T-helper 2 cell treated with Interferon-gamma antibody and Interleukin-4, amounts not matched to agents 100 ng/mL and 5 ng/mL, for 36 hours (primary cell): Measurements from ENCODE around the gene CLIC3. TPM values are rescaled to one million over a fixed set of nuclear protein-coding genes. Genes with fewer than 3 reads are reported as not detected.
"Not testable (repeated sequence)": the region's sequence is repeated elsewhere in the genome, so short reads cannot be mapped to it uniquely, and the experiment has no call there.

ENCODE experiments used
- intact Hi-C: fragments of 100-400 bp; cut with micrococcal nuclease; formaldehyde crosslinking; loops from one replicate; pipeline ENCODE4 v1.15.1; 2023
- total RNA-seq: library from RNA; stranded (reverse); gene quantifications from 2 replicates; pipeline ENCODE4 v1.2.3, GENCODE V29; 2022

Gene CLIC3, protein sequence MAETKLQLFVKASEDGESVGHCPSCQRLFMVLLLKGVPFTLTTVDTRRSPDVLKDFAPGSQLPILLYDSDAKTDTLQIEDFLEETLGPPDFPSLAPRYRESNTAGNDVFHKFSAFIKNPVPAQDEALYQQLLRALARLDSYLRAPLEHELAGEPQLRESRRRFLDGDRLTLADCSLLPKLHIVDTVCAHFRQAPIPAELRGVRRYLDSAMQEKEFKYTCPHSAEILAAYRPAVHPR
- 0.91 TPM in 2 replicates for total RNA-seq

DNA sequence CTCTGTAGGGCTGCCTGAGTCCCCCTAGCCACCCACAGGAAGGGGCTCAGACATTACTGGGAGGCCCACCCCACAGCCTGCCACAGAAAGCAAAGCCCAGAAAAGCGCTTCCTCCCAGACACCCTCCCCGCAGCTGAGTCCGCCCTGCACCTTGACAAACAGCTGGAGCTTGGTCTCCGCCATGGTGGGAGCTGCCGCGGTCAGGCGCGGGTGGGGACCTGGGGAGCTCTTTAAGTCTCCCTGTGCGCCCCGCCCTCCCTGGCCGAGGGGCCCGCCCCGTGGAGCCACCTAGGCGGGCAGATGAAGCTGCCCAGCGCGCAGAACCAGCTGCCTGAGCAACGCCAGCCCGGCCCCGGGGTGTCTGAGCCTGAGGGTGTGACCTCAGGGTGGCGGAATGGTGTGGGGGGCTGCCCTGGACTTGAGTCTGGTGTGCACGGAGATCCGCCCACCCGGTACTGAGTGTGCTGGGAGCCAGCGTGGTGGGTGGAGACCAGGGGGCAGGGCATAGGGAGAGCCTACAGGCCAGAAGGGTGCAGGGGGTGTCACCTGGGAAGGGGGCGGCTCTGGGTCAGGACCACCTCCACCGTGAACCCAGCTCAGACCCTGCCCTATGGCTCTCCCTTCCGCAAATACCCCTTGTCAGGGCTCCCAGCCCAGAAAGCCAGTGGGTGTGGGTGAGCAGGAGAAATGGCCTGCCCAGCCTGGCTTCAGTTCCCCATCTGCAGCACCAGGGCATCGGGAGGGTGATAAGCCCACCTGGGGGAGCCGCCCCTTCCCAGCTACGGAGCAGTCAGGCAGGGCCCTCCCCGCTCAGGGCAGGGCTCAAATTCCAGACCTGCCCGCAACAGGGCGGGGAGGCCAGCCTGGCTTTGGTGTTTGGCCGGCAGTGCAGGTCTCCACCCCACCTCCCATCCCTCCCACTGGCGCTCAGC is at the start of gene CLIC3:
TSS of gene CLIC3 (minus strand) at position 208 of the 932 bp plus-strand sequence. CDS start at position 183, 25 bp downstream.
- intact Hi-C loops, result no loop called here

- intact Hi-C loops, result loop anchor here (2.0 to 5.0 kb wide), 2 partner anchors 21 to 198 kb away; partner anchors contain the start of gene PHPT1
Observed at GRCh38 chr9:137045294-137046087, 49.1 kb upstream of the CLIC3 start.

GRCh38 chr9:137044502-137045177 is 48.3 kb upstream of the CLIC3 start:
- intact Hi-C loops, result loop anchor here (5.0 kb wide), 1 partner anchor 197 kb away; the partner anchor contains the start of gene PHPT1

- intact Hi-C loops, result no loop called here
Observed at GRCh38 chr9:137044037-137044436, 47.7 kb upstream of the CLIC3 start.

- intact Hi-C loops, result no loop called here
Observed at GRCh38 chr9:137042751-137043727, 46.7 kb upstream of the CLIC3 start.

DNA sequence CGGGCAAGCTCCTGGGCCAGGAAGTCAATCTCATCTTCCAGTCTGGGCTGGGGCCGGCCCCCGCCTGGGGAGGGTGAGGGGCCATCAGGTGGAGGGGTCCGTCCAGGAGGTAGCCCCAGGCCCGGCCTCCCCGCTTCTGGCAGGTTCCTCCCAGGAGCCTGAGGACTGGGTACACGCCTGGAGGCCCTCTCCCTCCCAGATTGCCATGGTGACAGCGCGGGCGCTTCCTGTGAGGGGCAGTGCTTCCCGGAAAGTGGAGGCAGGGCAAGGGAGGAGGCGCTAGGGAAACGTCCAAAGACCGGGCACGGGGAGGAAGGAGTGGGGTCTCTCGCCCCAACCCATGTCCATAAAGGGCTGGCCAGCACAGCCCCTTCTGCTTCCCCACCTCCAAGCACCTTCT is 44.8 kb upstream of the CLIC3 start:
- intact Hi-C loops, result no loop called here

GRCh38 chr9:137040568-137040967 is 44.2 kb upstream of the CLIC3 start:
- intact Hi-C loops, result no loop called here

DNA sequence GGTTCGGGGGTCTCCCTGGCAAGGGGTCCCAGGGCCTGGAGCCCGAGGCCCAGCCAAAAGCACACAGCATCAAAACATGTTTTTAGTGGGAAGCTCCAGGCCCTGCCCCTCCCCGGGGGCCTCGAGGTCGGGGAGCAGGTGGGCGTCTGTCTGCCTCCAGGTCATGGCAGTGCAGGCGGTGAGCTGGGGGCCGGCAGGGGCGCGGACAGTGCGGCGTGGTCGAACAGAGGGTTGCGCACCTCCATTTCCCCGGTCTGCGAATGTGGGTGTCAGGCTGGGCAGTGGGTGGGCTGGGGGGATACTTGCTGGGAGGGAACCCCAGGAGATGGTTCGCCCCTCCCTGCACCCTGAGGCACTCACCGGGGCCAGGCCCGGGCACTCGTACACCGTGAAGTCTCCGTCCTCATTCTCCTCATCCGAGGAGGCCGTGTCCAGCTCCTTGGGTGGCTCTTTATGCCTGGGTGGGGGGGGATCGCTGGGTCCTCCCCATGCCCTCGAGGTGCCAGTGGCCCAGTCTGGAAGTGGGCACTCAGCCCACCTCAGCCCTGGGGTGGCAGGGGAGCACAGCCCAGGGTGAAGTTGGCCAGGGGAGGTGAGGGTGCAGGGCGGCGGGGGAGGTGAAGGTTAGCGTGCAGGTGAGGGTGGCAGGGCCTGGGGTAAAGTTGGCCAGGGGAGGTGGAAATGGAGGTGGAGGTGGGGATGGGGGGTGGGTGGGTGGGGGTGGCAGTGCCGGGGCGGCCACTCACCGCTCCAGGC is 43.4 kb upstream of the CLIC3 start:
- intact Hi-C loops, result no loop called here

GRCh38 chr9:137038916-137039315 is 42.5 kb upstream of the CLIC3 start:
- intact Hi-C loops, result no loop called here

GRCh38 chr9:137037483-137037882 is 41.1 kb upstream of the CLIC3 start:
- intact Hi-C loops, result no loop called here

DNA sequence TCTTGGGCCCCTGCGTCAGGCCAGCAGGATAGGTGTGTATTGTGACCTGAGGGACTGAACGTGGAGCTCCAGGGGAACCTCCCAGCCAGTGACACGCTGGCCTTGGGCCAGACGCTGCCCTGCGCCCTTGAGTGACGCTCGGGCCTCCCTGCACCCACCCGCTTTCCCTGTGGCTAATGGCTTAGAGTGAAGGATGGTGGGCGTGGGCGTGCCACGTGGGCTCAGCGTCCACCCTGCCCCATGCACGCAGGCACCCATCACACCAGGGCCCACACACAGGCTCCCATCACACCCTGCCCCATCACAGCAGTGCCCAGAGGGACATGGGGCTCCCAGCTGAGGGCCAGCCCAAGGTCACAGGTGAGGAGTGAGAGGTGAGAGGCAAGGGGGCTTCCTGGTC is 40.7 kb upstream of the CLIC3 start:
- intact Hi-C loops, result no loop called here

GRCh38 chr9:137035937-137036336 is 39.6 kb upstream of the CLIC3 start:
- intact Hi-C loops, result loop anchor here (1.0 to 2.0 kb wide), 3 partner anchors 85 to 249 kb away; partner anchors contain the start of gene AJM1

GRCh38 chr9:137035507-137035834 is 39.1 kb upstream of the CLIC3 start:
- intact Hi-C loops, result loop anchor here (1.0 to 2.0 kb wide), 3 partner anchors 85 to 248 kb away; partner anchors contain the start of gene AJM1

- intact Hi-C loops, result loop anchor here (1.0 to 2.0 kb wide), 3 partner anchors 84 to 248 kb away; partner anchors contain the start of gene AJM1
Observed at GRCh38 chr9:137034709-137035506, 38.5 kb upstream of the CLIC3 start.

GRCh38 chr9:137034039-137034708 is 37.8 kb upstream of the CLIC3 start:
- intact Hi-C loops, result loop anchor here (2.0 kb wide), 2 partner anchors 83 to 191 kb away; partner anchors contain the start of gene AJM1

GRCh38 chr9:137033481-137033880 is 37.1 kb upstream of the CLIC3 start:
- intact Hi-C loops, result not testable (repeated sequence)

GRCh38 chr9:137032858-137033257 is 36.5 kb upstream of the CLIC3 start:
- intact Hi-C loops, result no loop called here
